NCI-H1417 treated with DMSO at 0.1 percent for 48 hours (cell line): ENCODE data around the gene IMMP2L.

ENCODE experiments used
- DNase-seq: peaks from one replicate; lab custom pipeline; 2025; lab: John Stamatoyannopoulos, UW

Gene IMMP2L

DNA sequence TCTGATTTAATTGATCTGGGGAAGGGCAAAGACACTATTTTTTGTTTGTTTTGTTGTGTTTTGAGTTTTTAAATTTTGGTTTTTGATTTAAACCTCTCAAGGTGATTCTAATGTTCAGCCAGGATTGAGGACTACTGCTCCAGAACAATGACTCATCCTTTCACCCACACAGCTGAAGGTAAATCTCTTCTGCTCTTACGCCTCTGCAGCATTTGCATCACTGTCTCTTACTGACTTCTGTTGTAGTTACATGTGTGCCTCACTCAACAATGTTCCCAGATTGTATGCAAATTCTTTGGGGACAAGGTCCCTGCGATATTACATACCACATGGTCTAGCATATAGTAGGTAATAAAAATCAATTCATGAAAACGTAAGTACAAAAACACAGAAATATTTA is 938.9 kb downstream of the IMMP2L start:
- no peak for DNase-seq

DNA sequence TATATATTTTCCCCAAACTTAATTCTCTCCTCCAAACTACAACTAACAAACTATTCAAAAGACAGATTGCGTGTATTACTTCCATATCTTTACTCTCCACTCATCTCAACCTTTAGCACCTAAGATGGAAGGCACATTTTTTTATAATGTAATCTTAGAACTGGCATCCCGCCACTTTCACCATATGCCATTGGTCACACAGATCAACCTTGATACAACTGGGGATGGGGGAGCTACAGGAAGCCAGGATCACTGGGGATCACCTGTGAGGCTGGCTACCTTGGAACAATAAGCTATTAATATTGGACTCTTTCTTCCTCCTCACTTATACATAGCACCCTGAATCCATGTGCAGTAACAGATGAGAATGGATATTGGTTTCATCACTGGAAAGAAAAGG is 941.0 kb downstream of the IMMP2L start:
- no peak for DNase-seq

DNA sequence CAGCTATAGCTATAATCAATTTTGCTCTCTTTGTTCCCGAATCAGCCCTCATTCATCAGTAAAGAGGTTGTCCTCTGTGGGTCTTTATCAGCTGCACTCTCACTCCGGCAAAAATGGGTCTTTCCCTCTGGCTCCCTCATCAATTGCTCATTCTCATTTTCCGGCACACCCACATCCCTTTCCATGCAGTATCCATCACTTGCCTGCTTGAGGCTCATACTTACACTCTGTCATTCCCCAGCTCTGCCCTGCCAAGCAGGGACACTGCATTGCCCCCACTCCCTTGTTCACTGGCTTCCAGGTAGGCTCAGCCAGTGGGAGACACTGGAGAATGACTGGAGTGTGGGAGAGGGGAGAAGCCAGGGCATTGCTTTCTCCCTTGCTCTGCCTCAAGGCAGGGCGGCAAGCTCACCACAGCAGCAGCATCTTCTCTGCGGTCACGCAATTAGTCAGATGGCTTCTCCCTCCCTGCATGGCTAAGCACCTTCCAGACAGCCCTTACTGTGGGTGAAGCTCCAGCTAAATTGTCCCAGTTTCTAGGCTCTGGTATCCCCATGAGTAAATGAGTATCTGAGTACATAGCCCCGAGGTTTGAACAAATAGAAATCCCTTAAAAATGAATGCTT is 942.1 kb downstream of the IMMP2L start:
- DNase-seq, result no peak
